Muscle layer of duodenum (tissue), 2 donors: ENCODE measurements around the gene SEPTIN11.
A peak's percentile ranks its signal among the peaks of the same experiment; 100 is the strongest.

Experiments
- H3K27ac ChIP-seq: one replicate; pipeline ENCODE4 v1.7.0; 2013; ENCODE audit warnings: mild to moderate bottlenecking, low read length
- H3K27me3 ChIP-seq: one replicate; pipeline ENCODE4 v1.7.0; 2013; ENCODE audit warnings: low read depth, mild to moderate bottlenecking, control low read depth, low read length
- H3K36me3 ChIP-seq, 2 donors: one replicate each; pipeline ENCODE4 v1.7.0; 2013; ENCODE audit warnings: low read length in 2 of 2, control low read depth in 1 of 2, mild to moderate bottlenecking in 1 of 2; ENCODE audit not compliant: insufficient read depth in 2 of 2, control insufficient read depth in 1 of 2
- H3K4me1 ChIP-seq, 2 donors: one replicate each; pipeline ENCODE4 v1.7.0; 2013; ENCODE audit warnings: low read length in 2 of 2, mild to moderate bottlenecking in 2 of 2, control low read depth in 1 of 2, moderate library complexity in 1 of 2; ENCODE audit not compliant: insufficient read depth in 2 of 2, control insufficient read depth in 1 of 2
- H3K4me3 ChIP-seq, 2 donors: one replicate each; pipeline ENCODE4 v1.7.0; 2013; ENCODE audit warnings: low read length in 2 of 2, low read depth in 1 of 2, mild to moderate bottlenecking in 1 of 2
- H3K9me3 ChIP-seq, 2 donors: one replicate each; pipeline ENCODE4 v1.7.0; 2013; ENCODE audit warnings: low read length in 2 of 2, control low read depth in 1 of 2, mild to moderate bottlenecking in 1 of 2; ENCODE audit not compliant: control insufficient read depth in 1 of 2
- donor health status: healthy.

Gene SEPTIN11

DNA sequence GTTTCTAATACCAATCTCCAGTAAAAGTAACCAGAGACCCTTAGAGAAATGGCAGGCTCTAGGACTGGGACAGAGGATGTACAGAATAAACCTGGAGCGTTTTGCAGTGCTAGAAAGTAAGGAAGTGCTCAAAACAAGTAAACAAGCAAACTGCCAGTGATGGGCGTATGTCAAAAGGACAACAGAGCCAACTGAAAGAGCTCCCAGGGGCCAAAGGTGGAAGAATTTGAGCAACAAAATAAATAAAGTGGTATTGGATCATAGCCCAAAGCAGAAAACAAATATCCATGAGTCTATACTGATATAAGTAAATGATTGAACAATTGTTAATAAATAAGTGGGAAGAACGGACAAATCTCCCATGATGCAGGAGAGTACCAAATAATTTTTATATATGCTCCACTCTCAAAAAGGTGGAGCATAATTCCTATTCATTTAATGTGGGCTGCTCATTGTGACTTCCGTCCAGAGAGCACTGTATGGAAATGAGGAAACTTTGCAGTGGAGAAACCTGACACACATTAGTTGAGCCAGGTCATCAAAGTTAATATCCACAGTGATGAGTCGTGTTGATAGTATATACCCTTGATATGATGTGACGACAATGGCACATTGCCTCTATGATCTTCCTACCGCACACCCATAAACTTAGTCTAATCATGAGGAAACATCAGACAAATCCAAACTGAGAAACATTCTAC, 17.8 kb upstream of the SEPTIN11 start:
- no peaks in the 10 kb centered on the region for H3K4me1 ChIP-seq
- no peaks in the 10 kb centered on the region for H3K36me3 ChIP-seq
- no peaks in the 10 kb centered on the region for H3K9me3 ChIP-seq
- no peak overlapping the region for H3K4me3 ChIP-seq
- no peak overlapping the region for H3K27ac ChIP-seq
- H3K27me3 ChIP-seq: no peaks in the 10 kb centered on the region

DNA sequence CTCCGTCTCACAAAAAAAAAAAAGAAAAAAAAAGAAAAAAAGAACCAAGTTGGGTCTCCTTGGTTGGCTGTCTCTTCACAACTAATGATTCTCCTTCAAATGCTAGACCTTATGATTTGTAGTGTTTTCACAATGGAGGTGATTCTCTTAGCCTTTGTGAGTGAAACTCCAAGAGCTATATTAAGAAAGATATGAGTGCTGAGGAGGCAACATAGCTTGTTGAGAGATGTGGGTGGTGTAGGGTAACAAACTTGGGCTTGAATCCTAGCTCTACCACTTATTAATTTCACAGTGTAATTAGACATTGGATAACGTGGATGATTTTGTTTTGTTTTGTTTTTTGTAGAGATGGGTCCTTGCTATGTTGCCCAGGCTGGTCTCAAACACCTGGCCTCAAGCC, 10.4 kb upstream of the SEPTIN11 start:
- Histone ChIP-seq H3K27ac (no peak overlapping the region), H3K36me3 (no peaks in the 10 kb centered on the region), H3K4me1 (no peaks in the 10 kb centered on the region), H3K27me3 (no peaks in the 10 kb centered on the region), H3K4me3 (no peak overlapping the region), H3K9me3 (no peaks in the 10 kb centered on the region)

DNA sequence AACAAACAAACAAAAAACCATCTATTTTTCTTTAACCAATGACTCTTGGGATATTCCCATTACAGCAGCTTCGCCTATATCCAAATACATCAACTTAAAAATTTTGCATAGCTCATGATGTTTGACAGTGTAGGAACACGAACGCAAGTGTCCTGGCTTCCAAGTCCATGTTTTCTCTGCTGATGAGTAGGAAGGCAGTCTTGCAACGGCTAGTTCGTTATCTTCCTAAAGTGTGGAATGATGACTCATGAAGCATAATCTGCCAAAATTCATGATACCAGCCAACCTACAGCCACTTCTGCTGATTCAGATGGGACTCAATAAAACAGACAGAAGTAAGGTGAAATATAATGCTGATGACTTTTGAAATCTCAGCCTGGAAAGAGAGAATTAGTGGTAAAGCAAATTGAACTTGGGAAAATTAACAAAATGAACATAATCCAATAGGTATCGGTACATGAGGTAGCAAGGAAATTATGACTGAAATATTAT, 6.4 kb upstream of the SEPTIN11 start:
- no peak overlapping the region for H3K4me3 ChIP-seq
- no peaks in the 10 kb centered on the region for H3K27me3 ChIP-seq
- H3K4me1 ChIP-seq: no peaks in the 10 kb centered on the region
- H3K9me3 ChIP-seq: no peaks in the 10 kb centered on the region
- no peaks in the 10 kb centered on the region for H3K36me3 ChIP-seq
- no peak overlapping the region for H3K27ac ChIP-seq

DNA sequence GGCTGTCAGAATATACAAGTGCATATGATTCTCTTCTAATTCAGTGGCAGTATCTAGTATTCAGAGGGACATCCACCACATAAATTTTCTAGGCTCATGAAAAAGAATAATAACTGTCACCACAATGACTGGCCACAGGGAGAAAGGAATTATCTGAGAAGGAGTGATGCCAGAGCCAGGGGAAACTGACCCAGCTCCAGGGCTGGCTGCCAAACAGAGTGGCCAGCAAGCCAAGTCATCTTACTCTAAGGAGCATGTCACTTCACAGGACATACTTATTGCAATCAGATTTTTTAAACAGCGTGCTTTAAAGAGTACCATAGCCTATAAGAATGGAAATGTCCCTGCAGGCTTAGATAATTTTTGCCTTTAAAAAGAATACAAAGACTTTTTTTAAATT, 5.8 kb upstream of the SEPTIN11 start:
- H3K27ac ChIP-seq: no peak overlapping the region
- no peaks in the 10 kb centered on the region for H3K36me3 ChIP-seq
- H3K27me3 ChIP-seq: no peaks in the 10 kb centered on the region
- no peak overlapping the region for H3K4me3 ChIP-seq
- no peaks in the 10 kb centered on the region for H3K9me3 ChIP-seq
- H3K4me1 ChIP-seq: peaks cover 0 to 5% of the 10 kb centered on the region in 2 donors

DNA sequence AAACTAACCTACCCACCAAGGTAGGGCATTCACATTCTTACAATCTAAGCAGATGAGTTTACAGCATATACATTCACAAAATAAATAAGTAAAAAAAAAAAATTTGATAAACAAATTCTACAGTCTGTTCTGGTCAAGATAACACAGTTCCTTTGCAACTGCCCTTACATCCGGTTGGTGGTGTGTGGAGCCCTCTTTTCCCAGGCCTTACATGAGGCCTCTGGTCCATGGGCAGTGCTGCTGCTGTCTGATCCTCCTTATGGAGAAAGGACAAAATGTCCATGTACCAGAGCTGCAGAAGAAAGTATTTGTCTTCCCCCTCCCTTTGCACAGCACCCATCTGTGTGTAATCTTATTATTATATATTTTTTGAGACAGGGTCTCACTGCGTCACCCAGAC, 2.2 kb upstream of the SEPTIN11 start:
- Histone ChIP-seq H3K9me3 (no peaks in the 10 kb centered on the region), H3K36me3 (peaks cover 0 to 4% of the 10 kb centered on the region in 2 donors), H3K27me3 (no peaks in the 10 kb centered on the region), H3K4me1 (peaks cover 4 to 15% of the 10 kb centered on the region in 2 donors), H3K27ac (no peak overlapping the region), H3K4me3 (no peak overlapping the region)

DNA sequence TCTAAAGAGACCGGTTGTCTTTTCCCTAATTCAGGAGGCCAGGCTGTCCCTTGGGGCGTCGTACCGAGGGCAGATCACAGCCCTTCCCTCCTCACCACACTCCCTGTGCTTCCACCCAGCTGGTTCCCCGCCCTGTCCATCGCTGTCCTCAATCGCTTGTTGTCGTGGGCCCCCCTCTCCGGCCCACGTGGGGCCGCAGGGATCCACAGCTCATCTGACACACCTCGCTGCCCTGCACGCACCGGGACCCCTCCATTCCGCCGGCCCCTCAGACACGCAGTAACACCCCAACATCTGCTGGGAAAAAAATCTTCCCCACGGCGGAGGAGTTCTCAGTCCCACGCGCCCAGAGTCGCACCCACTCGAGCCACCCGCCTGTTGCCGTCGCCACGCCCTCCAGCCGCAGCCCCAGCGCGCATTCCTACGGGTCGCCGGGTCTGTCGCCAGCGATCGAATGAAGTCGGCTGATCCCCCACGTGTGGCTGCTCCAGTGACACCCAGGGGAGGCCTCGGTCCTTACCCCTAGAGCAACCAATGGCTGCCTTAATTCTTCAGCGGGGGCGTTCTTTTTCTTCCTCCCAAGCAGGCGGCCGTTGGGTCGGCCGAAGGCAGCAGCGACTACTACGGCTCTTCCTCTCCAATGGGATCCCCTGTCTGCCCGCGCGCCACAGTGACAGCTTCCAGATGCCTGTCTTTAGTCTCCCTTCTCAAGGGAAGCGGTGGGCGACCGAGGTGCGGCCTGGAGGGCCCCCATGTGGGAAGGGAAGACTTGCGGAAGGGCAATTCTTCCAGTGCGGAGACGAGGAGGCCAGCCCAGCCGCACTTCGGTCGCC, 893 bp upstream of the SEPTIN11 start:
- no peaks in the 10 kb centered on the region for H3K9me3 ChIP-seq
- H3K4me3 ChIP-seq: peak overlapping the region; percentile 86 to 97
- H3K27me3 ChIP-seq: no peaks in the 10 kb centered on the region
- H3K27ac ChIP-seq: peak overlapping the region; percentile 63
- H3K36me3 ChIP-seq: peaks cover 0 to 4% of the 10 kb centered on the region in 2 donors
- H3K4me1 ChIP-seq: peaks cover 4 to 15% of the 10 kb centered on the region in 2 donors

DNA sequence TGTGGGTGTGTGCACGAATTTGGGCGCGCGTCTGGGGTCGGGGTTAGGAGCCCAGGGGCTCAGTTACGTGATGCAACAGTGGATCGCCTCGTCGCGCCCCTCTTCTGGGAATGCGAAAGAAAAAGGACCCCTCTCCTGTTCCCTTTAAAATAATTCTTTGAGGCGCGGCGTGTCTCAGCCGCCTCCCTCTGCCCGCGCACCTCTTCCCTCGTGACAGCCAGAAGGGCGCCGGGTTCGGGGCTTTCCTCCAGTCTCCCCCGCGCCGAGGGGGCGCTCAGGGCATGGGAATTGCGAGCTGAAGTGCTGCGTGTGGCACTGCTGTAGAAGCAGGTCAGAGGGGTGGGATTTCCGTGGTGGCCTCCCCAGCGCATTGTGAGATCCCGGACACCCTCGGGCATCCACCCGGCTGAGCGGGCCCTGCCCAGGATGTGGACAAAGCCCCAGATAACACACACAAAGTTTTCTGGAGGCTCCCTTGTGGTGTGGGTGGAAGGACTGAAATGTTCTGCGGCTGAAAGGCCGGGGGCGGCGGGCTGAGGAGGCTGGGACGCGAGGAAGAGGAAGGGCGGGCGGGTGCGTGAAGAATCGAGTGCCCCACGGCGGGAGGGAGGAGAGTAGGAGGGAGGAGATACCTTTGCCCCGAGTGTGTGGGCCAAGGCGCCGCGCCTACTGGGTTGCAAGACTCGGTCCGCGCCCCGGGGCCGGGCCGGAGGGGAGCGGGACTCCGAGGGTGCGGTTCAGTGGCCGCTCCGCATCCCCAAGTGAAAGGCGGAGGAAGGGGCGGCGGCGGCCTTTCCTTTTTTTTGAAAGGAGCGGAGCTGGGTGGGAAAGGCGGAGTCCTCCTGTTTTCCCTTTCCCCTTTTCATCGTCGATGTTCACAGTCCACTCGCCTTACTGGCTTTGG, 752 bp downstream of the SEPTIN11 start:
- peak overlapping the region; percentile 86 to 97 for H3K4me3 ChIP-seq
- no peaks in the 10 kb centered on the region for H3K27me3 ChIP-seq
- peaks cover 4 to 15% of the 10 kb centered on the region in 2 donors for H3K4me1 ChIP-seq
- no peaks in the 10 kb centered on the region for H3K9me3 ChIP-seq
- H3K27ac ChIP-seq: peak overlapping the region; percentile 77
- peaks cover 0 to 4% of the 10 kb centered on the region in 2 donors for H3K36me3 ChIP-seq

DNA sequence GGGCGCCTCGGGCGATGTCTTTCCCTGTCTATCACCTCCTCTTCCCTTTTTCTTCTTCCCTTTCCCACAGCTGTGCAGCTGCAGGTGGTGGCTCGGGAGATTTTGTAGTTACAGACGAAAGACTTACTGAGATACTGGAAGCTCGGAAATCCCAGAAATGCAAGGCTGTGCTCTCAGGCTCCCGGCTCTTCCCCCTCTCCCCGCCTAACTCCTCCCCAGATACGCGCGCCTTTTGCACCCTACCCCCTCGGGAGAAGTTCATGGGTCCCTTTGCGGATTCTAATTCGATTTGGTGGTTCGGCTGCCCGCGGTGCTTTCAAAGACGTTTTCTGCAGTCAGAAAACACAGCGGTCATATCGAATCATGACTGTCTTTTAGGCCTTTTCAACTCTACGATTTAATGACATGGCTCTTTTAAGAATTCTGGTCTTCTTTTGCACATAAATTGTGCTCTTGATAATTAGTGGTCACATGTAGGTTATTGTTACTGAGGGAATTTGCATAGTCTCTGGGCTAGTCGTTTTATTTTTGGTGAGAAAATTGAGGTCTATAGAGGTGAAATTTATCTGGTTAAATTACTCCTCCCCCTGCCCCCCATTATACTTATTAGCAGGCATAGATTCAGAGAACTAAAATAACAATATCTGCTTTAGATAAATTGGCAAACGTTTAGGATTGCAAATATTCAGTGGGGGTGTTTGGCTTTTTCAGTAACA, 1.6 kb downstream of the SEPTIN11 start:
- no peaks in the 10 kb centered on the region for H3K9me3 ChIP-seq
- no peaks in the 10 kb centered on the region for H3K27me3 ChIP-seq
- peaks cover 4 to 15% of the 10 kb centered on the region in 2 donors for H3K4me1 ChIP-seq
- H3K4me3 ChIP-seq: peak overlapping the region; percentile 86 to 97
- peaks cover 0 to 4% of the 10 kb centered on the region in 2 donors for H3K36me3 ChIP-seq
- H3K27ac ChIP-seq: peak overlapping the region; percentile 77

DNA sequence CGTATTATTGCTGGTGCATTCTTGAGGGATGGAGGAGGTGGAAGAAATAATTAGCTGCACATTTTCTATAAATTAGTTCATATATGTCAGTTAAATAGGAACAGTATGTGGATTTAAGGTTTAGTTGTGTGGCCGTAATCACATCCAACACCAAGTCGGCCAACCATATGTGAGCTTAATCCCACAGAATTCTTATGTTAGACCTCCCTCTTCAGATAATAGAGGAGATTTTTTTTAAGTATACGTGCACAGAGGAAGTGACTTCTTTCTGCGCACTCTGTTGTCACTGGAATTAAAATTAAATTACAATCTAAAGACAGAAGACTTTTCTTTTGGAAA, 2.1 kb downstream of the SEPTIN11 start:
- H3K9me3 ChIP-seq: no peaks in the 10 kb centered on the region
- H3K4me1 ChIP-seq: peaks cover 4 to 15% of the 10 kb centered on the region in 2 donors
- peak overlapping the region; percentile 77 for H3K27ac ChIP-seq
- peak overlapping the region; percentile 86 to 97 for H3K4me3 ChIP-seq
- no peaks in the 10 kb centered on the region for H3K27me3 ChIP-seq
- H3K36me3 ChIP-seq: peaks cover 0 to 4% of the 10 kb centered on the region in 2 donors

DNA sequence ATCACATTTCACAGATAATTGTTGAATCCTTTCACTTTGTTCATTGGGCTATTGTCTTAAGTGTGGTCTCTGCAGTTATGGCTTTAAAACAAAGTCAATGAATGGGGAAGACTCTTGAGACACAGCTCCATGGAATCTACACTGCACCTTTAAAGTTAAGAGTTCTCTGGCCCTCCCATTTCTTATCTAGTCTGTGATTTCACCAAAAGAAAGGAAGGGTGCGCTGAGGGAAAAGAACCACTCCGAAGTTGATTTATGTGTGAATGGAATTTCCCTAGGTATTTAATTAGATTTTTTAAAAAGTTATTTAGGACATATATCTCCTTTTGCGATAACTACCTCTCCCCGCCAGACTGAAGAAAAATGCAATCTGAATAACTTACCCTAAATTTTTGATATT, 2.5 kb downstream of the SEPTIN11 start:
- no peaks in the 10 kb centered on the region for H3K9me3 ChIP-seq
- peak overlapping the region in 1 of 2 donors; percentile 97 for H3K4me3 ChIP-seq
- H3K27me3 ChIP-seq: no peaks in the 10 kb centered on the region
- H3K36me3 ChIP-seq: peaks cover 0 to 4% of the 10 kb centered on the region in 2 donors
- peaks cover 4 to 15% of the 10 kb centered on the region in 2 donors for H3K4me1 ChIP-seq
- no peak overlapping the region for H3K27ac ChIP-seq
